Activated CD4-positive, alpha-beta T cell treated with anti-CD3 and anti-CD28 coated beads, Interleukin-2, amount 50 U/mL, for 1 hour (primary cell): Measurements from ENCODE around the gene CD38.

ENCODE experiments used
- DNase-seq: peaks from one replicate; pipeline ENCODE4 v3.0.0-alpha.2; 2020

The CD38 gene

GRCh38 chr4:15870079-15870478, 92.0 kb downstream of the CD38 start:
- DNase-seq = no peak

- no peak for DNase-seq
Measured at GRCh38 chr4:15870921-15871664, 93.0 kb downstream of the CD38 start.

GRCh38 chr4:15873117-15873516, 95.0 kb downstream of the CD38 start:
- no peak for DNase-seq

- no peak for DNase-seq
Measured at GRCh38 chr4:15874671-15875070, 96.5 kb downstream of the CD38 start.

GRCh38 chr4:15875663-15876460, 97.7 kb downstream of the CD38 start:
- DNase-seq = no peak

- DNase-seq = no peak
Measured at GRCh38 chr4:15878011-15878410, 99.9 kb downstream of the CD38 start.

- DNase-seq = no peak
Measured at GRCh38 chr4:15881820-15882219, 103.7 kb downstream of the CD38 start.

GRCh38 chr4:15882675-15883086, 104.6 kb downstream of the CD38 start:
- peak; percentile 22 for DNase-seq

- no peak for DNase-seq
Measured at GRCh38 chr4:15883610-15884243, 105.6 kb downstream of the CD38 start.

- DNase-seq = no peak
Measured at GRCh38 chr4:15884666-15885065, 106.5 kb downstream of the CD38 start.

GRCh38 chr4:15885422-15885821, 107.3 kb downstream of the CD38 start:
- DNase-seq = no peak

- DNase-seq = no peak
Measured at GRCh38 chr4:15888515-15888914, 110.4 kb downstream of the CD38 start.

- DNase-seq = no peak
Measured at GRCh38 chr4:15890246-15890829, 112.2 kb downstream of the CD38 start.

- no peak for DNase-seq
Measured at GRCh38 chr4:15891312-15891711, 113.2 kb downstream of the CD38 start.

GRCh38 chr4:15893962-15894361, 115.8 kb downstream of the CD38 start:
- no peak for DNase-seq

GRCh38 chr4:15894393-15894792, 116.3 kb downstream of the CD38 start:
- no peak for DNase-seq

GRCh38 chr4:15894921-15895916, 117.1 kb downstream of the CD38 start:
- no peak for DNase-seq

GRCh38 chr4:15897577-15897976, 119.4 kb downstream of the CD38 start:
- DNase-seq = no peak

- no peak for DNase-seq
Measured at GRCh38 chr4:15898902-15899301, 120.8 kb downstream of the CD38 start.

GRCh38 chr4:15899511-15899910, 121.4 kb downstream of the CD38 start:
- DNase-seq = no peak

GRCh38 chr4:15901007-15901406, 122.9 kb downstream of the CD38 start:
- no peak for DNase-seq

- DNase-seq = no peak
Measured at GRCh38 chr4:15901998-15902397, 123.9 kb downstream of the CD38 start.
